Measurements from ENCODE around the gene C14orf119. TPM values are rescaled to one million over a fixed set of nuclear protein-coding genes. Genes with fewer than 3 reads are reported as not detected.
"Not testable (repeated sequence)": the region's sequence is repeated elsewhere in the genome, so short reads cannot be mapped to it uniquely, and the experiment has no call there.

Gene C14orf119
- total RNA-seq, 1 donor from 2014 or later = 41.0 TPM

DNA sequence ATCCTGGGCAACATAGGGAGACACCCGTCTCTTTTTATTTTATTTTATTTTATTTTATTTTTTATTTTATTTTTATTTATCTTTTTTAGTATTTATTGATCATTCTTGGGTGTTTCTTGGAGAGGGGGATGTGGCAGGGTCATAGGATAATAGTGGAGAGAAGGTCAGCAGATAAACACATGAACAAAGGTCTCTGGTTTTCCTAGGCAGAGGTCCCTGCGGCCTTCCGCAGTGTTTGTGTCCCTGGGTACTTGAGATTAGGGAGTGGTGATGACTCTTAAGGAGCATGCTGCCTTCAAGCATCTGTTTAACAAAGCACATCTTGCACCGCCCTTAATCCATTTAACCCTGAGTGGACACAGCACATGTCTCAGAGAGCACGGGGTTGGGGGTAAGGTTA is 12.3 kb downstream of the C14orf119 start:
- DNase-seq (ENCODE audit: extremely low read depth, low read depth, low spot score) = not testable (repeated sequence)

DNA sequence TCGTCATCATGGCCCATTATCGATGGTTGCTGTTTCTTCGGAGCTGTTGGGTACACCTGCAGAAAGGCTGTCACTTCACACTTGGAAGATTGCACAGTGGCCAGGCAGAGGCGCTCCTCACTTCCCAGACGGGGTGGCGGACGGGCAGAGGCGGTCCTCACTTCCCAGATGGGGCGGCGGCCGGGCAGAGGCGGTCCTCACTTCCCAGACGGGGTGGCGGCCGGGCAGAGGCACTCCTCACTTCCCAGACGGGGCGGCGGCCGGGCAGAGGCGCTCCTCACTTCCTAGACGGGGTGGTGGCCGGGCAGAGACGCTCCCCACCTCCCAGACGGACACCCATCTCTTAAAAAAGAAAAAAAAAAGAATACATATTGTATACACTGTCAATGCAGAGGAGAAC is 12.9 kb downstream of the C14orf119 start:
- DNase-seq (ENCODE audit: extremely low read depth, low read depth, low spot score) = not testable (repeated sequence)

DNA sequence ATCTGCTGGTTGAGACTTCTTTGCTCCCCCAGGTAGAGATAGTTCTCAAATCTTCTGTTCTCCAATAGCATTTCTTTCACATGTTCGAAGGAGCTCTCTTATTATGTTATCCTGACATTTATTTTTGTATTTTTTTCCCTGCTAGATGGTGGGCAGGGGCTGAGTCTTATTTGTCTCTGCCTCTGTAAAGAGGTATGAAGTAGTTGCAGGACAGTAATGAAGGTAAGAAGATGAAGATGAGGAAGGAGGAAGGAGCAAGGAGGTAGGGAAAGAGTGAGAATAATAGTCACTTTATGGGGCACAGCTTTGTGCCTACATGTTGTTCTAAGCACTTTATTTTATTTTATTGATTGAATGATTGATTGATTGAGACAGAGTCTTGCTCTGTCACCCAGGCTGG is 14.5 kb downstream of the C14orf119 start:
- no peak for DNase-seq (ENCODE audit: extremely low read depth, low read depth, low spot score)

DNA sequence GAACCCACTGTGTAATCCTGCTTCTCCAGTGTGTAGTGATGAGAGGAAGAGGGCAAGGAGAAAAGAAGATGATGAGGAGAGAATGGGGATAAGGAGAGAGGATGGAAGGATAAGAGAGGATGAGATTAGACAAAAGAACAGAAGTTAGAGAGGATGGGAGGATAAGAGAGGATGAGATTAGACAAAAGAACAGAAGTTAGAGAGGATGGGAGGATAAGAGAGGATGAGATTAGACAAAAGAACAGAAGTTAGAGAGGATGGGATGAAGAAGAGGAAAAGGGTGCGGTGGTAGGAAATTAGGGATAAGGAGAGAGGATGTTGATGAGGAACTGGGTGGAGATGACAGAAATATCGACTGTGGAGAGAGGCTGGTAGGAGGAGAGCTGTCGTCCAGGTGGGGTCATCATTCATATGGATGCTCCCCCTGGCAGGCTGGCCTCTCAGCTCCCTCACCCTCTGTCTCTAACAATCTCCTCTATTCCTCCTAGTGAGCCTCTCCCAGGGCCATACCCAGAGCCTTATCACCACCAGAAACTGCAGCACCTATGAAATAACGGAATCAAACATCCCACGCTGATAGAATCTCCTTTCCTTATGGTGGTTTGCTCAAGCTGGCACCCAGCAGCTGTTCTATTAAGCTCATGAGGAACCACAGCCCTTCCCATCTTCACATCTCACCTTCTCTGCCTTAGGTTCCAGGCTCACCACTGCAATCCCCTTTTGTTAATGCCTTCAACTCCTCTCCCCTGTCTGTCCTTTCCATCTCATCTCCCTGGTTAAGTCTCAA is 15.5 kb downstream of the C14orf119 start:
- DNase-seq (ENCODE audit: extremely low read depth, low read depth, low spot score) = no peak

DNA sequence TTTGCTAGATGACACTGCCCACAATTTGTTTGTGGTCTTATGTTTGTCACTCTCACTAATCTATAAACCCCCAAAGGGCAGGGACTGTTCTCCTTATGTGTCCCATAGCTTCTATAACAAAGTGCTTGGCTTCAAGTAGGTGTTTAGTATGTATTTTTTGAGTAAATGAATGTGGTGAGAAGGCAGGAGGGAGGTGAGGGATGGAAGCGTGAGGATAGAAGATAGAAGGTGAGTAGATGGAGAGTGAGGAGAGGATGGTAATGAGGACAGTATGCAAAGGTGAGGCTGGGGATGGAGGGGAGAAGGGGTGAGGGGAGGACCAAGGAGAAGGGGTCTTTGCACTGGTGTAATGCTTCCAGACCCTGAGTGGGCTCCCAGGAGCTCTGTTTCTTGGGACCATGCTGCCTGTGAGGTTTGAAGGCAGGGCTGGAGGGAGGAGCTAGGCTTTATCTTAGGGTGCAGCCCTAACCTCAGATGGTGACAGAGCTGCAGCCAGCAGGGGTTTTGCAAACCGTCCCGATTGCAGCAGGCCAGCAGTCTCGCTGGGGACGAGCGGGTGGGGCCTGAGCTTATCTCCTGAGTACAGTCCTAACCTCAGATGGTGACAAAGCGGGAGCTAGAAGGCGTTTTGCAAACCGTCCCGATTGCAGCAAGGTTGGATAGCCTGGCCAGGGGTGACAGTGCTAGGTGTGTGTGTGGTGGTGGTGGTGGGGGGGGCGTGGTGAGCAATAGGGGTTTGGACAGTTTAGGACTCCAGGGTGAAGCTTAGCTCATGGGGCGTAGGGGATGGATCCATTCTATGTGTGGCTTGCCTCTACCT is 17.3 kb downstream of the C14orf119 start:
- DNase-seq (ENCODE audit: extremely low read depth, low read depth, low spot score) = no peak

DNA sequence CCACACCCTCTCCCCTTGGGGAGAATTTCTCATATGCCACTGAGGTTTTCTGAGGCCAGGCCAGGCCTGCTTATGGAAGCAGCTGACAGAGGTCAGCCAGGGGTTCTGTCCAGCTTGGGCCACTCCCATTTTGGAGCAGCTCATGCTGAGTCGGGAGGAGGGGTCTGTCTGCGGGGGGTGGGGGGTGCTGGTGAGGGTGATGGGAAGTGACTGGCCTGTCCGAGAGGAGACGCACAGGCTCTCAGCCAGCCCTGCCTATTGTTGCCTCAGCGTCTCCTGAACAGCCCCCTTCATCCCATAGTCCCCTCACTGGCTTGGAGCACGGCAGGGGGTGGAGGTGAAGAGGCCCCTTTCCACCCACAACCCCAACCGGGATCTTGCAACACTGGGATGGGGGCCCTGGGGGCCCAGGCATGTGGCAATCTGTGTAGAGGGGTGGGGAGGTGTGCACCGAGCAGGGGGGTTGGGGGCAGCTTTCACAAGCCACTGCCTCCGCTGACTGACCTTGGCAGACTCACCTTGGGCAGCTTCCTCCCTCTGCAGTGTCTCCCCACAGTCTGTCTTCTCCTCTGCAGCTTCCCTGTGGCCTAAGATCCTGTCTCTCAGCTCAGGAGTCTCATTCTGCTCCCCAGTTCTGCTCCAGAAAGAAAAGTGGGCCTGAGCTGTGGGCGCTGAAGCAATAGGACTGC is 18.3 kb downstream of the C14orf119 start:
- no peak for DNase-seq (ENCODE audit: extremely low read depth, low read depth, low spot score)

DNA sequence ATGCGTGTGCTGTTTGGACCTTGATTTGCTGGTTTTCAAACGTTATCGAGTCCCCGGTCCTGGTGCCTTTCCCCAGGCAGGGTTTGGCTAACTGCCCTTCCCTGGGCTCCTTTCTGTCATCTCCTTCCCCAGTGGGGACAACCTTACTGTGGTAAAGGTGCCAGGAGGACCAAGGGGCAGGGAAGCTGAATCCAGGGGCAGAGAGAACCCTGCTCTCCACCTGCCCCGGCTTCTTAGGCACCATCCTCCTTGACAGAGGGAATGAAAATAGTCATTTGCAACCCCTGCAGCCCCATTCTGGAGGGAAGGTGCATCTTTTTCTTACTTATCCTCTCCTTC is 18.8 kb downstream of the C14orf119 start:
- DNase-seq (ENCODE audit: extremely low read depth, low read depth, low spot score) = no peak

DNA sequence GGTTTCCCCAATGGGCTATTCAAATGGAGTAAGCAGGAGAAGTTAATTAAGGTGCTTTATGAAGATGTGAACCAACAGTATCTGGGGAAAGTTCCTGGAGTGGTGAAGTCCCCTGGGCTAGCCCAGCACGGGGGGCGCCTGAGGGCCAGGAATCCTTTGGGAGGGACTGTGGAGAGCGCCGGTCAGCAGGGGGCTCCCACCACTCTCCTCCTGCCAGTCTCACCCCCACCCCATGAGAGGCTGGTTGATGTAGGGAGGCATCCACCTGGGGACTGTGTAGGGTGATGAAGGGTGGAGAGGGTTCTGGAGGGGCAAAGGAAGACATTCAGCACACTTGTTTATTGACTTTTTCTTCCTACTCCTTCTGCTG is 19.3 kb downstream of the C14orf119 start:
- no peak for DNase-seq (ENCODE audit: extremely low read depth, low read depth, low spot score)

DNA sequence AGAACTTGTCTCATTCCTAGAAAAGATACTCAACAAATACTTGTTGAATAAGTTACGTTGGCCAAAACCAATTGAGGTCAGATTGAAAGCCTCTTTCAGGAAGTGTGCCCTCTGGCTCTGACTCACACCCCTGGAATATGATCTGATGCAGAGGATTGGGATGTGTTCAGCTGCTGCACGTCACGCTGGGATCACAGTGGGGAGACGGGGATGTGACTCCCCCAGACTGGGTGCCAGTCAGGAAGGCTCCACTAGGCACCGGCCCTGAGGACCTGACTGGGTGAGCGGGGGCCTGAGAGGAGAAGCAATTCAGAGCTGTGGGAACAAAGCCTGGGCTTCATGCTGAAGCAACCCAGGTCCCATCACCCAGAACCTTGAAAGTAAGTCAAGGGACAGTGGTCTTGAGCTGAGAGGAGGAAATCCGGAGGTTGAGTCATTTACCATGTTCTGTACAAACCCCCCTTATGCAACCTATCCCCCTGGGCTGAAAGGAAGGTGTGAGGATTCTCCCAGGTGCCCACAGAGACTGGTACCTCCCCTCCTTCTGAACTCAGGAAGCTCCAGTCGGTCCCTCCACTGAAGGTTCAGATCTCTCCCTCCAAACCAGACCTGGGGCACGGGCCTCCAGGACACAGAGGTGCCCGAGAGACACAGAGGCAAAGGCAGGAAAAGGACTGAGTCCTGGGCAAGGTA is 19.9 kb downstream of the C14orf119 start:
- no peak for DNase-seq (ENCODE audit: extremely low read depth, low read depth, low spot score)

DNA sequence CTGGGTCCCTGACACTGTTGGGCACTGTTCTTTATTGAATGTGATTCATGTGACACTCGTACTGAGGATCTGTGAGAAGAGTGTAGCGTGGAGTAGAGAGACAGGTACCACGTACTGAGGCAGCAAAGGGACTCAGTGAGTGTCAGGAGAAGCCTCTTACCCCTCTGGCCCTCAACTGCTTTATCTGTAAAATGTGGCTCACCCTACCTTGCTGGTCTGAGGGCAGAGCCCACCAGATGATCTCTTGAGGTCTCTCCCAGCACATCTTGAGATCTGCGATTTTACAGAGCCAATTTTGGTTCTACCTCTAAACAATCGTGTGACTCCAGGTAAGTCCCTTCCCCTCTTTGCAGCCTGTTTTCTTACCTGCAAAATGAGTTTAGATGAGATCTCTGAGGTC is 20.6 kb downstream of the C14orf119 start:
- DNase-seq (ENCODE audit: extremely low read depth, low read depth, low spot score) = no peak

DNA sequence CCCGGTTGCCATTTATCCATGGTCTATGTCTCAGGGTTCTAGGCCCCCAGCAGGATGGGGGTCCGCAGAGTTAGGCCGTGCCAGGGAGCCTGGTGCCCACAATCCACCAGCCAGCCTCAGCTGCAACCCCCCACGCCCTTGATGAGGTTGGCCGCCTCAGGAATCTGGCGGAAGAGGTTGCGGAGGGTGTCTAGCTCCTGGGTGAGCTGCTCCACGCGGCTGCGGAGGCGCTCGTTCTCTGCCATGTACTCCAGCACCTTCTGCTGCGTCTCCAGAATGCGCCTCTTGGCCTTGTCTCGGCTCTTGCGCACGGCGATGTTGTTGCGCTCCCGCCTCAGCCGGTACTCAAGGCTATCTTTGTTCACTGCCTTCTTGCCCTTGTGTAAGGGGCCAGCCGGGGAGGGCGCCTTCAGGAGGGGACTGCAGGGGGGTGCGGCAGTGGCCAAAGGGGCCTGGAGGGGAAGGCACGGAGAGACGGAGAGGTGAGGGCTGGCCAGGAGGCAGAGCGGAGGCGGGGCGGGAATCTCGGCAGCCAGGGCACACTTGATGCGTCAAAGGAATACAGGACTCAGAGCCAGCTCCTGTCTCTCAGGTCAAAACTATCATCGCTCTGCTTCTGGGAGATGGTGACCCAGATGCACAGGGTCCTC is 22.2 kb downstream of the C14orf119 start:
- DNase-seq (ENCODE audit: extremely low read depth, low read depth, low spot score) = no peak

DNA sequence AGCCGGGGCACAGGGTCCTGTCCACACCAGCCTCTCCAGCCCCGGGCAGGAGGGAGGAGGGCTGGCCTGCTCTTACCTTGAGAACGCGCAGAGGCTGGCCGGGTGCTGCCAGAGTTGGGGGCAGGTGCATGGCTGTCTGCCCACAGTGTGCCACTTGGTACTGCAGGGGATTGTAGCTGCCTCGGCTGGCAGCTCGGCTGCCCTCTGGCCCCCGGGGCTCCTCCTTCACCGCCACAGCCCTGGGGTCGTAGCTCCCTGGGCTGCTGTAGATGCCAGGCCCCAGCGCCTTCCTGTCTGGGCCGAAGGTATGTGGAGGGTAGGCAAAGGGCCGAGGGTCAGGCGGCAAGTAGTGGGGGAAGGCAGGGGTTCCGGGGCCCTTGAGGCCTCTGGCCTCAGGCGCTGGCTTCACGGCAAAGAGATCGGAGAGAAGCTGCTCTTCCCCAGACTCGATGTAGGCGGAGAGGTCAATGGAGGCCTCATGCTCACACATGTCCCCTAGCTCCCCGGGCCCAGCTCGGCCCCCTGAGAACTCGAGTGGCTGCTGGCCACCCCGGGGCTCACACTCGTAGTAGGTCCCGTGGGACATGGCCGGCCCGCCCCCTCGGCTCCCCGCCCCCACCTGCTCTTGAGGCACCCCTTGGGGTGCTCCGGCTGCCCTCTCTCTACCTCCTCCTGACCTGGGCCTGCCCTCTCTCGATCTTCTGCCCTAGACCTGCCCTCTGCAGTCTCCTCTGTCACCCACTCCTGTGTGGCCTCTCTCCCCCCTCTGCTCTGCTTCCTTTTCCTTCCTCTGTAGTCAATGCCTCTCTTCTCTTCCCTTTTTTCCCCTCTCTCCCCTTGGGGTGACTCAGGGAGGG is 23.4 kb downstream of the C14orf119 start, which contains the start of gene CEBPE:
CEBPE (minus strand) TSS at position 750 of the 857 bp plus-strand sequence; CDS start at position 586, 164 bp downstream.
- DNase-seq (ENCODE audit: extremely low read depth, low read depth, low spot score) = no peak

DNA sequence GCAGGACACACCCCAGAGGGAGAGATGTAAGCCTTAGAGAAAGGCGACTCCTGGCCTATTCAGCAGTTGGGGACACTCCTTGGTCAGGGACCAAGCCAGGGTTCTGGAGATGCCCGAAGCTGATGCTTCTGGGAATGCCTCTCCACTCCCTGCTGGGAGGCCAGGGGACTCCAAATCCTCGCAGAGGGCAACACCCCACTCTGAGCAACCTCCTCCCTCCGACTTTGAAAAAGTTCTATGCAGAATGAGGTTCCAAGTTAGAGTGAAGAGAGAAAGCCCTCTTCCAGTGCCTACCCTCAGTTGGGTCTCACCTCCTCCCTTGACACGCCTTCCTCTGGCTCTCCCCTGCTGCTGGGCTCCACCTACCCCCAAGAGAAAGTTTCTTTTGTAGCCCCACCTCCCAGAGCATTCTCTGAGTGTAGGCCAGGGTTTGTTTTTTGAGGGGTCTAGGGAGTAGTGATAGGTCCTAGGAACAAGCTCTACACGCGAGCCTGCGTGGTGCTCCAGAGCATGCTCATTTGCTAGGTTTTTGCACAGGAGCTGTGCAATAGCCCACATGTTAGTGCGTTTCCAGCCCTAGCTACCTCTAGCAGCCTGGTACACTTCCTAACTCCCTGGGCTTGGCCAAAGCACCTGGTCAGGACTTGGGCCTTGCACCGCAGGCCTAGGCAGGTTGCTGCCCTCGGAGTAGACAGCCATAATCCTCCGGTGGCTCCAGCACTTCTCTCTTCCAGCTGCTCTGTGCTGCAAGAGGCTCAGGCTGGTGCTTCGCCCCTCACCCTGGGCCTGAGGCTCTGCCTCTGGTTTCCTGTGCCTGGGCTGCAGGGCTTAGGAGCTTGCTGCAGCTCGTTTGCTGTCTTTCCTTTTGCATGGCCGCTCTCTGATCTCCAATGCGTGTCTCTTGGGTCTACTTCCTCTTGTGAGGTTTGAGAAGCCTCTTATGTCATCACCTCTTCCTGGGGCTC is 24.3 kb downstream of the C14orf119 start:
- no peak for DNase-seq (ENCODE audit: extremely low read depth, low read depth, low spot score)

DNA sequence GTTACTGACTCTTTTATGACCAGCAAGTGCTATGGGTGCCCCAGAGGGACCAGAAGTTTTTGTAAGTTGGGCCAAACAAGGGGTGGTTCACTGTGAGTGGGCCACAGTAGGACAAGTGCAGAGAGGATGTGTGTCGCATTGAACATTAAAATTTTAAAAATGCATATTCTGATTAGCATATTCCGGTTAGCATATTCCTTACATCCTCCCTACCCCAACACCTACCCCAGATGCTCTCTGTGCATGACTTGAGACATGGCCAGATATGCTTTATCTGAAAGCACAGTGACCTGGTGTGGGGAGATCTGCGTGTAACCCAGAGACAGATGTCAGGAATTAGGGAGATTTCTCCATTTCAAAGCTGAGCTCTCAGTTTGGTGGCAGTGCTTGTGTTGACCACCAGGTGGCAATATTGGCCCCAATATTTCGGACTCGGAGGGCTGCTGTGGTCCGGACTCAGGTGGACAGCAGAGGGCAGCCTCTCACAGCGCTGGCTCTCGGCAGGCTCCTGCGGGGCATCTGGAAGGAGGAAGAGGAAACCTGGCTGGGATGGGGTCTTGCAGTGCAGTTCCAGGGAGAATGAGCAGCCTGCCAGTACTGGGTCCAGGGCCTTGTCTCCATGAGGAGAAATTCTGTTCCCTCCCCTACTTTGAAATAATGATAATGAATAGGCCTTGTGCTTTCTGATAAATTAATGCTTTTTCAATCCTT is 25.4 kb downstream of the C14orf119 start:
- DNase-seq (ENCODE audit: extremely low read depth, low read depth, low spot score) = peak; percentile 61

DNA sequence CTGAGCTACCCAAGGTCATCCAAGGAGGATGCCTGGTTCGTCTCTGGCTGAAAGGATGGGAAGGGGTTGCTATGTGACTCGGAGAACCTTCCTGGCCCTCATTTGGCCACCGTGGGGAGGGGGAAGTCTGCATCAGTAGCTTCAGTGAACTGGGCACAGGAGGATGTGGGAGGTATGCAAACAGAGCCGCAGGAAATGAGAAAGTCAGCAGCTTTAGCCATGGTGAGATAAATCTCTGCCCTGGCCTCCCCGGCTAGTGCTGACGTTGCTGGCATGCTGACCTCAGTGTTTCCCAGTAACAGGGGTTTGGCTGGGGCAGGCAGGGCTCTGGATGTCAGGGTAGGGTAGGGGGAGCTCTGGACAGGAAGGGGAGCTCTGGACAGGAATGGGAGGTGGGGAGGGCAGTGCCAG is 26.1 kb downstream of the C14orf119 start:
- DNase-seq (ENCODE audit: extremely low read depth, low read depth, low spot score) = peak; percentile 45

DNA sequence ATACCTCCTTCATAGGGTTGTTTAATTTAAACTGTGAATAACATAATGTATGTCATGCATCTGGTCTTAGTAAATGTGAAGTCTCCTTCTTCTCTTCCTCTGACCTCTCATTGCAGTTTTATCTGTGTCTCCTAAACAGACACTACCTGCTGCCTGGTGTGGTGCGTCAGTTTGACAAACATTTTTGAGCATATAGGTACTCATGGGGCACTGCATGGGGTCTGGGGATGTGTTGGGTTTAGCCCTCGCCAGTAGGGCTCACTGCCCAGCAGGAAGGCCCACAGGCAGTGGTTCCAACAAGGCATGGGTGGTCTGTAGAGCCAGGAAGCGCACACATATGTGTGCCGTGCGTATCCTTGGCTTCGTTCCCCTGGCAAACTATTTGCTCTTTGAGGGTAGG is 26.8 kb downstream of the C14orf119 start:
- no peak for DNase-seq (ENCODE audit: extremely low read depth, low read depth, low spot score)

DNA sequence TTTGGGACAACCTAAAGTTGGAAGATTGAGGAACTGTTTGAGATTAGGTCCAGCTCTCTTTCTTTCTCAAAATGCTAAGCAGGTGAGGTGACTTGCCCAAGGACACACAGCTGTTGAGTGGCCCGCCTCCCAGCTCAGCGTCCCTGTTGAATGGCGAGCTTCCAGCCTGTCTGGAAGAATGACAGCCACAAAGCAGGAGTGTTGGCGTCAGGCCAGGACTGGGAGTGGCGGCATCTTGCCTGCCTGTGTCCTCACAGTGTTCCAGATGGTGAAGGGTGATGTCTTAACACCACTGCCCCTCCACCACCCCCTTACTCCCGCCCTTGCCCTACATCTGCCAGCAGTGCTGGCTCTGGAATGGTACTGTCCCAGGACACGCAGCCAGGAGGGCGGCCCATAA is 28.1 kb downstream of the C14orf119 start:
- DNase-seq (ENCODE audit: extremely low read depth, low read depth, low spot score) = no peak
